PFSK-1 (cell line): ENCODE measurements around the gene COPB1.

Experiments
- FOXP2 ChIP-seq: optimal IDR thresholded peaks from 2 replicates; pipeline ENCODE3; 2011; ENCODE audit warnings: borderline replicate concordance, control low read depth, inconsistent platforms; ENCODE audit not compliant: insufficient read depth; ENCODE audit errors: extremely low read length, extremely low read depth
- POLR2AphosphoS5 ChIP-seq: IDR thresholded peaks from 2 replicates; pipeline ENCODE4 v1.6.1; 2012; ENCODE audit warnings: low read depth, mild to moderate bottlenecking, control low read depth, low read length, moderate library complexity
- SIN3A ChIP-seq: IDR thresholded peaks from 2 replicates; pipeline ENCODE4 v1.6.1; 2012; ENCODE audit warnings: mild to moderate bottlenecking, low read length, moderate library complexity, borderline replicate concordance; ENCODE audit not compliant: insufficient read depth
- TAF1 ChIP-seq: IDR thresholded peaks from 2 replicates; pipeline ENCODE4 v1.6.1; 2012; ENCODE audit warnings: low read length, control low read depth, borderline replicate concordance; ENCODE audit not compliant: insufficient read depth
- TF ChIP-seq, protein P1 (sequence below), 2 experiments: IDR thresholded peaks; 2 replicates each; pipeline versions ENCODE4 v1.6.1 to v1.8.0; 2011 to 2012; ENCODE audit warnings: low read depth in 2 of 2, low read length in 2 of 2, control low read depth in 1 of 2, inconsistent platforms in 1 of 2, mild to moderate bottlenecking in 1 of 2, moderate library complexity in 1 of 2; ENCODE audit not compliant: insufficient read depth in 1 of 2

COPB1 gene

DNA sequence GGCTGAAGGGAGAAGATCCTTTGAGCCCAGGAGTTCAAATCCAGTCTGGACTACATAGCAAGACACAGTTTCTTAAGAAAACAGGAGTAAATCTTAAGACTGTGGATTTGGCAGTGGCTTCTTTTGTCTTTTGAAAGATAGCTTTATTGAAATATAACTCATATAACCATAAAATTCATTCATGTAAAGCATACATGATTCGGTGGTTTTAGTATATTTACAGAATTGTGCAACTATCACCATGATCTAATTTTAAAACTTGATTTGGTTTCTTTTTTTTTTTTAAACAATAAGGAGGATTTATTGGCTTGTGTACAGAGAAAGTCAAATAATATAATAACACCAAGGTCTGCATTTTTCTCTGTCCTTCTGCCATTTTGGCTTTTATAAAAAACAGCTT is 43.6 kb upstream of the COPB1 start:
- no peak for TF ChIP-seq POLR2AphosphoS5
- TF ChIP-seq, protein P1, sequence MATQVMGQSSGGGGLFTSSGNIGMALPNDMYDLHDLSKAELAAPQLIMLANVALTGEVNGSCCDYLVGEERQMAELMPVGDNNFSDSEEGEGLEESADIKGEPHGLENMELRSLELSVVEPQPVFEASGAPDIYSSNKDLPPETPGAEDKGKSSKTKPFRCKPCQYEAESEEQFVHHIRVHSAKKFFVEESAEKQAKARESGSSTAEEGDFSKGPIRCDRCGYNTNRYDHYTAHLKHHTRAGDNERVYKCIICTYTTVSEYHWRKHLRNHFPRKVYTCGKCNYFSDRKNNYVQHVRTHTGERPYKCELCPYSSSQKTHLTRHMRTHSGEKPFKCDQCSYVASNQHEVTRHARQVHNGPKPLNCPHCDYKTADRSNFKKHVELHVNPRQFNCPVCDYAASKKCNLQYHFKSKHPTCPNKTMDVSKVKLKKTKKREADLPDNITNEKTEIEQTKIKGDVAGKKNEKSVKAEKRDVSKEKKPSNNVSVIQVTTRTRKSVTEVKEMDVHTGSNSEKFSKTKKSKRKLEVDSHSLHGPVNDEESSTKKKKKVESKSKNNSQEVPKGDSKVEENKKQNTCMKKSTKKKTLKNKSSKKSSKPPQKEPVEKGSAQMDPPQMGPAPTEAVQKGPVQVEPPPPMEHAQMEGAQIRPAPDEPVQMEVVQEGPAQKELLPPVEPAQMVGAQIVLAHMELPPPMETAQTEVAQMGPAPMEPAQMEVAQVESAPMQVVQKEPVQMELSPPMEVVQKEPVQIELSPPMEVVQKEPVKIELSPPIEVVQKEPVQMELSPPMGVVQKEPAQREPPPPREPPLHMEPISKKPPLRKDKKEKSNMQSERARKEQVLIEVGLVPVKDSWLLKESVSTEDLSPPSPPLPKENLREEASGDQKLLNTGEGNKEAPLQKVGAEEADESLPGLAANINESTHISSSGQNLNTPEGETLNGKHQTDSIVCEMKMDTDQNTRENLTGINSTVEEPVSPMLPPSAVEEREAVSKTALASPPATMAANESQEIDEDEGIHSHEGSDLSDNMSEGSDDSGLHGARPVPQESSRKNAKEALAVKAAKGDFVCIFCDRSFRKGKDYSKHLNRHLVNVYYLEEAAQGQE (IDR thresholded peaks at IDR 0.05; ENCODE audit: insufficient read depth in 1 of 2, low read depth in 2 of 2, low read length in 2 of 2) = no peak

DNA sequence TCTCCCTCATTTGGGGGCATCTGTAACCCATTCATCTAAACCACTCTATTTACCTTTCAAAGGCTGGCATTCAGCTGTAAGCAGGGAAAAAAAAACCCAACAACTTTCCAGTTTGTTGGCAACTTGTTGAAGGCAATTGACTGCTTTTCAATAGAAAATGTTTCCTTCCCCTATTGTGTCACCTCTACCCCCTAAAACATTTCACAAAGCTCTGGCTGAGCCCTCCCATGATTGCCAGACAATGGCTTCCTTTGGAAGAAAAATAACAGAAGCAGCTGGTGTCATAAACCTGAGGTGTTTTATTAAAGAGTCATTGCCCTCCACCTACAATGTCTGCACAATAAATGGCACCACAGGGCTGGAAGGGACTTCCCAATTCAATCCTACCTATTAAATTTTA is 42.7 kb upstream of the COPB1 start:
- no peak for TF ChIP-seq FOXP2
- TF ChIP-seq, protein P1 (IDR thresholded peaks at IDR 0.05; ENCODE audit: insufficient read depth in 1 of 2, low read depth in 2 of 2, low read length in 2 of 2) = no peak
- TF ChIP-seq TAF1 = no peak

DNA sequence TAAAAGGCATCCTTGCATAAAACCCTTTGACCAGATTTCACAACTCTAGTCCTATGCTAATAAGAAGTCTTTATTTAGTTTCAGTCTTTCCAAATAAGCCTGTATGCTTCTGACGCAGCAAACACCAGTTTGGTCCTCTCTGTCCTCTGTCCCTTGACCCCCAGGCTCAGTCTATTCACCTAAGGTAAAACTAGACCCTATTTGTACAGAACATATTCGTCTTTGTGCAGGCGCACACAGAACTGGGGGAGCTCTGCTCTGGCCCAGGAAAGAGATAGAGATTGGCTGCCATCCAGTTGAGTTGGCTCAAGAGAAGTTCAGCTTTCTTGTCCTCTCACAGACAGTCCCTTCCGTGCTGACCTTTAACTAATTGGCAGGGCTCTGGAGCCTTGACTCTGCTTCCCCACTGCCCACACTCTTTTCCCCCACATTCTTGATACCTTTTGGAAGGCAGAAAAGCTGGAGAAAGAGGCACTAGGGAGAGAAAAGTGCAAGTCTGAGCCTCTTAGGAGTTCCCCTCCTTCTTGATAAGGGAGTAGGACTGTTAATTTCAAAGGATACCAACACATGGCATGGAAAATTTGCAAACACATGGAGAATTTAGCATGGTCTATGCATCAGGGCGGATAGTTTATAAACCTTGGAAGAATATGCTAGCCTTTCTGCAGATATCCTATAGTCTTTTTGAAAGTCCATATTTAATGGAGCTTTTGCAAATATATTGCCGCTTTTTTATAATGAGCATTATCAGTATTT is 41.8 kb upstream of the COPB1 start:
- TF ChIP-seq, protein P1 (IDR thresholded peaks at IDR 0.05; ENCODE audit: insufficient read depth in 1 of 2, low read depth in 2 of 2, low read length in 2 of 2) = peak in 1 of 2 experiments; percentile 29; a peak in 1 of 4 replicates
- TF ChIP-seq SIN3A (no peak), TAF1 (no peak), POLR2AphosphoS5 (no peak)

DNA sequence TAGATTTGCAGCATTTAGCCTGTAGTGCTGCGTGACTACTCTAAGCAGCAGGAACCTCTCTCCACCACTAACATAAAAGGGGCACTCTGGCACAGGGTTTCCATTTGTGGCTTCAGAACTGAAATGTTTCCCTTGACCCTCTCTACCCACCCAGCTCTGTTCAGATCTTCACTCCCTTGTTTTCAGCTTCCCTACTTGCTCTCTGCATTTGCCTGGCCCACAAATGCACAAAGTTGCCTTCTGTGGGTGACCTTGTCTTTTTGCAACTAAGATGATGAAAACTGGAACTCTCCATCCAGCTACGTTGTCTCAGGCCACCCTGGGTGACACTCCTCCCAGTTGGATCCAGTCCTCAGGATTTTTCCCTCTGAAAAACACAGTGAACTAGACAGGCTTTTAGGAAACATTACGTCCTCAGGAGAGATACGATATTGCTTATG is 40.4 kb upstream of the COPB1 start:
- no peak for TF ChIP-seq FOXP2

DNA sequence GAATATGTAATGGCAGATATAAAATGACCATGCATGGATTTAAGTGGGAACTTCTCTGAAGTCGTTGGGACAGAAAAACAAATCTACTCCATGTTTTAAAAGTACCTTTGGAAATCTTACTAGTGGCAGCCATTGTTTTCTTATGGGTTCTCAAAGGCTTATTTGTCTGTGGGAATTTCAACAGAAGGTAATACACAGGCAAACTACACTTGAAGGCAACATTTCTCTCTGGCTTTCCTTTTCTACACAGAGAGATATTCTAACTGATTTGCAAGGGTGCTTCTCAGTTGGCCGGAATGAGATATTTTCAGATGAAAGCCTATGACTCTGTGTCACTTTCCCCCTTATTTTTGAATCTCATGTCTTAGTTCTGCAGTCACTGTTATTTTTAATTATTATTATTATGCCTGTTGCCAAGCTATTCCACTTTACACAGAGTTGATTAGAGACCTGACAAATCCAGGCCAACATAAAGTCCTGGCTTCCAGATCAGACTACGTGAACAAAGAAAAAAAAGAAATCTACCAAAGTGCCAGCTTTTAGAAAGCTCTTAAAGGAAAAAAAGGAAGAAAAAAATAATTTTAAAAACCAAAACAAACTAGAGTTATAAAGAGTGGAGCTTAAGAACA is 39.4 kb upstream of the COPB1 start:
- no peak for TF ChIP-seq FOXP2
- TF ChIP-seq, protein P1 (IDR thresholded peaks at IDR 0.05; ENCODE audit: insufficient read depth in 1 of 2, low read depth in 2 of 2, low read length in 2 of 2) = no peak
- TF ChIP-seq POLR2AphosphoS5 = no peak
- no peak for TF ChIP-seq SIN3A
- no peak for TF ChIP-seq TAF1
